ENCODE measurements around the gene ACSF3. TPM values are rescaled to one million over a fixed set of nuclear protein-coding genes. Genes with fewer than 3 reads are reported as not detected.

Gene ACSF3
- total RNA-seq, 6 experiments from 2014 or later: 18.4 to 24.2 (median 21.2) TPM

- H3K27me3 Mint-ChIP-seq (ENCODE audit: insufficient read depth): peaks cover 37% of the 10 kb centered on the region
- H3K4me3 Mint-ChIP-seq: no peak overlapping the region
- H3K27ac Mint-ChIP-seq: no peak overlapping the region
- no peaks in the 10 kb centered on the region for H3K4me1 Mint-ChIP-seq (ENCODE audit: low read depth)
- H3K9me3 Mint-ChIP-seq: peaks cover 7% of the 10 kb centered on the region; the same call in 1 of the 2 replicates
- no peak for DNase-seq
- TF ChIP-seq CTCF (IDR thresholded peaks at IDR 0.05): no peak
- no peaks in the 10 kb centered on the region for H3K36me3 Mint-ChIP-seq (ENCODE audit: low read depth)
These were observed 9.2 kb upstream of the ACSF3 start for GRCh38 chr16:89084411-89084810.

GRCh38 chr16:89084814-89085612, 8.6 kb upstream of the ACSF3 start:
- Mint-ChIP-seq H3K27me3 (ENCODE audit: insufficient read depth) (peaks cover 38% of the 10 kb centered on the region), H3K27ac (no peak overlapping the region), H3K9me3 (peaks cover 5% of the 10 kb centered on the region; the same call in 1 of the 2 replicates), H3K36me3 (ENCODE audit: low read depth) (no peaks in the 10 kb centered on the region), H3K4me3 (no peak overlapping the region), H3K4me1 (ENCODE audit: low read depth) (no peaks in the 10 kb centered on the region)
- no peak for TF ChIP-seq CTCF (IDR thresholded peaks at IDR 0.05)
- no peak for DNase-seq

DNA sequence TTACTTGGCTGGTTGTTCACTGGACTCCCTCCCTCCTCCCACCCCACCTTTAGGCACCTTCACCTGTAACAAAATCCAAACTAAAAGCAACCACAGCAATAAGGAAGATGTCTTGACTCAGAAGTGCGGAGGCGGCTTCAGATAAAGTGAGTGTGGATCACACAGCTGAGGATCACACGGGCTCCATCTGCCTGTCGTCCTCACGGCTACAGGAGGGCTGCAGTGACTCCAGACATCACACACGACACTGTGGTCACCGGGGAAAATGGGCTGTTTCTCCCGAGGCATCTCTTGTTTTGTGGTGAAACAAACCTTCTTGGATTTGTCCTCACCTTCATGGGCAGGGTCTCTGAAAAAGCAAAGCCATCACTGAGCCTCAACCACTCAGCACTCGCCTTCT, 7.9 kb upstream of the ACSF3 start:
- no peaks in the 10 kb centered on the region for H3K4me1 Mint-ChIP-seq (ENCODE audit: low read depth)
- H3K36me3 Mint-ChIP-seq (ENCODE audit: low read depth): no peaks in the 10 kb centered on the region
- H3K27me3 Mint-ChIP-seq (ENCODE audit: insufficient read depth): peaks cover 43% of the 10 kb centered on the region
- no peak overlapping the region for H3K4me3 Mint-ChIP-seq
- no peak for TF ChIP-seq CTCF (IDR thresholded peaks at IDR 0.05)
- H3K9me3 Mint-ChIP-seq: peaks cover 4% of the 10 kb centered on the region; the same call in 1 of the 2 replicates
- DNase-seq: no peak
- H3K27ac Mint-ChIP-seq: no peak overlapping the region

- no peak overlapping the region for H3K27ac Mint-ChIP-seq
- H3K4me1 Mint-ChIP-seq (ENCODE audit: low read depth): no peaks in the 10 kb centered on the region
- H3K27me3 Mint-ChIP-seq (ENCODE audit: insufficient read depth): peaks cover 45% of the 10 kb centered on the region
- H3K36me3 Mint-ChIP-seq (ENCODE audit: low read depth): no peaks in the 10 kb centered on the region
- peaks cover 4% of the 10 kb centered on the region; the same call in 1 of the 2 replicates for H3K9me3 Mint-ChIP-seq
- TF ChIP-seq CTCF (IDR thresholded peaks at IDR 0.05): no peak
- no peak overlapping the region for H3K4me3 Mint-ChIP-seq
- DNase-seq: no peak
These were observed 5.6 kb upstream of the ACSF3 start for GRCh38 chr16:89087922-89088497.

DNA sequence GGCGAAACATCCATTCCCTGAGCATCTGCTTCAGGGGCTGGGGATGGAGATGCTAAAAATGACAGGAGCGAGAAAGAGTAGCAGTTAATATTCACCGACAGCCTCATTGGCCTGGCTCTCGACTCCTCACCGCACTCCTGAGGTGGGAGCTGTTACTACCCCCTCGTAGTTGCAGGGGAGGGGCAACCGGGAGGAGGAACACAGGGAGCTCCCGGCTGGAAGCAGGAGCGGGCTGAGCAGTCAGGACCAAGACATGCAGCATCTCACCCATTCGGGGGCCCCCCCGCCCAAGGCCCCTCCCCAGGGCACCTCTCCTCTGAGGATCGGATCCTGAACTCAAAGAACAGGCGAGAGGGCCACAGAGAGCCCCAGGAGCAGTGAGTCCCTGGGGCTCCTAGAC, 4.5 kb upstream of the ACSF3 start:
- no peak for DNase-seq
- Mint-ChIP-seq H3K4me3 (no peak overlapping the region), H3K9me3 (peaks cover 4% of the 10 kb centered on the region; the same call in 1 of the 2 replicates), H3K27me3 (ENCODE audit: insufficient read depth) (peaks cover 45% of the 10 kb centered on the region), H3K27ac (no peak overlapping the region), H3K4me1 (ENCODE audit: low read depth) (peaks cover under 1% of the 10 kb centered on the region; the same call in 1 of the 2 replicates), H3K36me3 (ENCODE audit: low read depth) (no peaks in the 10 kb centered on the region)
- no peak for TF ChIP-seq CTCF (IDR thresholded peaks at IDR 0.05)

All from HFFc6 (cell line).